H1 (cell line): ENCODE data around the gene RAB14. TPM values are rescaled to one million over a fixed set of nuclear protein-coding genes. Genes with fewer than 3 reads are reported as not detected.

Experiments
- CTCF ChIA-PET: fragments of 300-600 bp; sonication (Branson Sonifier 250); formaldehyde crosslinking; loops from one replicate; lab custom pipeline; 2021; ENCODE audit not compliant: partially characterized antibody; lab: Charles Lee
- POLR2A ChIA-PET: fragments of 300-600 bp; sonication (Branson Sonifier 250); formaldehyde crosslinking; loops from one replicate; lab custom pipeline; 2021; ENCODE audit warnings: inconsistent platforms; ENCODE audit not compliant: partially characterized antibody; lab: Charles Lee
- DNase-seq, 2 experiments: peaks; one replicate each; pipeline versions ENCODE4 v3.0.0 to v3.0.0-alpha.2; 2010 to 2022; ENCODE audit warnings: low spot score in 2 of 2, low read depth in 1 of 2, mixed read lengths in 1 of 2
- FAIRE-seq: peaks from 2 replicates; lab custom pipeline; 2011; peaks lifted over from hg19 to GRCh38; lab: Jason Lieb, UNC
- H2AFZ ChIP-seq: 2 replicates; pipeline ENCODE4 v1.8.1; 2012; ENCODE audit warnings: low read length, inconsistent platforms
- H2AK5ac ChIP-seq: 2 replicates; pipeline ENCODE4 v1.6.1; 2013; ENCODE audit warnings: low read depth, low read length
- H2BK120ac ChIP-seq: replicated peaks from 2 replicates; pipeline ENCODE3; 2013; ENCODE audit warnings: low read depth, low read length, inconsistent platforms
- H2BK12ac ChIP-seq: 2 replicates; pipeline ENCODE4 v1.6.1; 2013; ENCODE audit warnings: low read depth, low read length
- H2BK15ac ChIP-seq: 2 replicates; pipeline ENCODE4 v1.6.1; 2013; ENCODE audit warnings: low read length
- H2BK20ac ChIP-seq: 2 replicates; pipeline ENCODE4 v1.6.1; 2013; ENCODE audit warnings: low read length
- H2BK5ac ChIP-seq: 2 replicates; pipeline ENCODE4 v1.6.1; 2013; ENCODE audit warnings: low read depth, low read length
- H3K14ac ChIP-seq: 2 replicates; pipeline ENCODE4 v1.6.1; 2013; ENCODE audit warnings: inconsistent platforms; ENCODE audit not compliant: insufficient read length
- H3K18ac ChIP-seq: 2 replicates; pipeline ENCODE4 v1.6.1; 2013; ENCODE audit warnings: low read length; ENCODE audit errors: extremely low read depth
- H3K23ac ChIP-seq: 2 replicates; pipeline ENCODE4 v1.6.1; 2013; ENCODE audit warnings: inconsistent platforms; ENCODE audit not compliant: insufficient read length
- H3K23me2 ChIP-seq: 2 replicates; pipeline ENCODE4 v1.6.1; 2013; ENCODE audit warnings: low read depth, low read length
- H3K27ac ChIP-seq: 2 replicates; pipeline ENCODE4 v1.6.1; 2011; ENCODE audit warnings: low read depth, low read length, inconsistent platforms
- H3K27me3 ChIP-seq, 4 experiments: replicated peaks in 1 of 4; 1 replicate in 1 of 4; 2 replicates in 3 of 4; pipeline versions ENCODE4 v1.6.1 to v1.8.1; 2011 to 2013; ENCODE audit warnings: low read length in 3 of 4, mild to moderate bottlenecking in 3 of 4, inconsistent platforms in 2 of 4, mixed read lengths in 2 of 4, moderate library complexity in 1 of 4; ENCODE audit not compliant: control insufficient read depth in 3 of 4, insufficient read depth in 3 of 4; ENCODE audit errors: extremely low read depth in 1 of 4
- H3K36me3 ChIP-seq, 4 experiments: 2 replicates each; pipeline versions ENCODE4 v1.6.1 to v1.8.1; 2011 to 2013; ENCODE audit warnings: mild to moderate bottlenecking in 4 of 4, low read length in 3 of 4, moderate library complexity in 2 of 4, control low read depth in 1 of 4, inconsistent platforms in 1 of 4; ENCODE audit not compliant: insufficient read depth in 4 of 4, control insufficient read depth in 2 of 4
- H3K4ac ChIP-seq: replicated peaks from 2 replicates; pipeline ENCODE3; 2013; ENCODE audit warnings: low read length, low read depth, mixed read lengths, inconsistent platforms; ENCODE audit not compliant: insufficient read length
- H3K4me1 ChIP-seq, 4 experiments: replicated peaks in 1 of 4; 1 replicate in 1 of 4; 2 replicates in 3 of 4; pipeline versions ENCODE4 v1.6.1 to v1.8.1; 2011 to 2013; ENCODE audit warnings: low read length in 3 of 4, inconsistent platforms in 2 of 4, mixed read lengths in 1 of 4; ENCODE audit not compliant: insufficient read depth in 4 of 4, control insufficient read depth in 3 of 4
- H3K4me2 ChIP-seq, 2 experiments: 2 replicates each; pipeline versions ENCODE4 v1.6.1 to v1.8.1; 2011 to 2013; ENCODE audit warnings: low read depth in 2 of 2, low read length in 2 of 2, control low read depth in 1 of 2, inconsistent platforms in 1 of 2, mild to moderate bottlenecking in 1 of 2; ENCODE audit not compliant: insufficient read depth in 1 of 2
- H3K4me3 ChIP-seq, 4 experiments: fragments of 200-600, 300-600 bp in 1 of 4; sonication (generic), shearing (Covaris generic), sonication (Bioruptor Twin) in 1 of 4; 2 replicates each; pipeline versions ENCODE4 v1.5.1 to v1.8.1; 2011 to 2016; ENCODE audit warnings: low read length in 4 of 4, low read depth in 3 of 4, control low read depth in 2 of 4, inconsistent platforms in 2 of 4, mild to moderate bottlenecking in 2 of 4, mixed read lengths in 1 of 4, moderate library complexity in 1 of 4; ENCODE audit not compliant: insufficient read depth in 2 of 4; ENCODE audit errors: extremely low read depth in 1 of 4
- H3K56ac ChIP-seq: replicated peaks from 2 replicates; pipeline ENCODE3; 2013; ENCODE audit warnings: low read depth, mild to moderate bottlenecking, mixed read lengths, low read length, inconsistent platforms; ENCODE audit not compliant: insufficient read length
- H3K79me1 ChIP-seq: 2 replicates; pipeline ENCODE4 v1.6.1; 2013; ENCODE audit warnings: low read depth, low read length, control low read depth
- H3K79me2 ChIP-seq, 2 experiments: 2 replicates each; pipeline versions ENCODE4 v1.6.1 to v1.8.1; 2012 to 2013; ENCODE audit warnings: low read length in 2 of 2, mild to moderate bottlenecking in 2 of 2, inconsistent platforms in 1 of 2; ENCODE audit not compliant: insufficient read depth in 2 of 2, control insufficient read depth in 1 of 2
- H3K9ac ChIP-seq, 4 experiments: replicated peaks in 1 of 4; 1 replicate in 1 of 4; 2 replicates in 3 of 4; pipeline versions ENCODE4 v1.6.1 to v1.8.1; 2011 to 2013; ENCODE audit warnings: low read depth in 3 of 4, low read length in 3 of 4, control low read depth in 2 of 4, mild to moderate bottlenecking in 2 of 4, moderate library complexity in 2 of 4, inconsistent platforms in 1 of 4; ENCODE audit errors: extremely low read depth in 1 of 4
- H3K9me3 ChIP-seq, 2 experiments: 2 replicates each; pipeline versions ENCODE4 v1.6.1 to v1.8.1; 2012 to 2013; ENCODE audit warnings: mild to moderate bottlenecking in 2 of 2, moderate library complexity in 2 of 2, control low read depth in 1 of 2, inconsistent platforms in 1 of 2, low read depth in 1 of 2, low read length in 1 of 2, mixed read lengths in 1 of 2; ENCODE audit not compliant: insufficient read depth in 2 of 2
- H4K20me1 ChIP-seq, 2 experiments: replicated peaks in 1 of 2; 2 replicates each; pipeline versions ENCODE3 to v1.8.1; 2011 to 2013; ENCODE audit warnings: inconsistent platforms in 2 of 2, low read length in 2 of 2, mild to moderate bottlenecking in 1 of 2; ENCODE audit not compliant: insufficient read depth in 2 of 2, control insufficient read depth in 1 of 2
- H4K5ac ChIP-seq: 2 replicates; pipeline ENCODE4 v1.6.1; 2013; ENCODE audit warnings: low read length, low read depth, mixed read lengths, inconsistent platforms; ENCODE audit not compliant: insufficient read length
- H4K8ac ChIP-seq: 2 replicates; pipeline ENCODE4 v1.8.0; 2013; ENCODE audit warnings: mild to moderate bottlenecking, moderate library complexity, low read length, inconsistent platforms; ENCODE audit not compliant: insufficient read depth; ENCODE audit errors: extremely low read depth
- H4K91ac ChIP-seq: replicated peaks from 2 replicates; pipeline ENCODE3; 2013; ENCODE audit warnings: low read length, mixed read lengths, inconsistent platforms; ENCODE audit not compliant: insufficient read length
- BACH1 ChIP-seq: IDR thresholded peaks from 2 replicates; pipeline ENCODE4 v1.6.1; 2012; ENCODE audit warnings: low read length, improper control_type of control experiment
- CBX5 ChIP-seq: fragments of 300-800, 300-1000 bp; sonication (generic); IDR thresholded peaks from 2 replicates; pipeline ENCODE4 v1.7.1; 2016; ENCODE audit warnings: antibody characterized with exemption, low read length, low read depth
- CEBPB ChIP-seq: IDR thresholded peaks from 2 replicates; pipeline ENCODE4 v1.6.1; 2012; ENCODE audit warnings: low read depth, low read length
- CREB1 ChIP-seq: IDR thresholded peaks from 2 replicates; pipeline ENCODE4 v1.6.1; 2012; ENCODE audit warnings: inconsistent platforms
- HDAC2 ChIP-seq, 2 experiments: fragments of 300-600 bp in 1 of 2; sonication (generic) in 1 of 2; IDR thresholded peaks; 2 replicates each; pipeline ENCODE4 v1.6.1; 2011 to 2012; ENCODE audit warnings: low read depth in 2 of 2, low read length in 2 of 2, mild to moderate bottlenecking in 2 of 2, moderate library complexity in 2 of 2, borderline replicate concordance in 1 of 2, inconsistent platforms in 1 of 2
- JUN ChIP-seq: IDR thresholded peaks from 2 replicates; pipeline ENCODE4 v1.6.1; 2011; ENCODE audit warnings: low read depth, mild to moderate bottlenecking, improper control_type of control experiment, low read length
- KDM5A ChIP-seq: fragments of 200-600 bp; IDR thresholded peaks from 2 replicates; pipeline ENCODE4 v1.7.1; 2012; ENCODE audit warnings: mild to moderate bottlenecking, low read length, inconsistent platforms, mixed read lengths
- MAFK ChIP-seq: IDR thresholded peaks from 2 replicates; pipeline ENCODE4 v1.6.1; 2012; ENCODE audit warnings: low read depth, mild to moderate bottlenecking, improper control_type of control experiment, low read length
- RBBP5 ChIP-seq: IDR thresholded peaks from 2 replicates; pipeline ENCODE4 v1.7.1; 2012; ENCODE audit warnings: low read depth, mild to moderate bottlenecking, inconsistent platforms, low read length, moderate library complexity, borderline replicate concordance
- RFX5 ChIP-seq: IDR thresholded peaks from 2 replicates; pipeline ENCODE4 v1.6.1; 2011; ENCODE audit warnings: low read depth, low read length, improper control_type of control experiment, borderline replicate concordance
- SIRT6 ChIP-seq: IDR thresholded peaks from one replicate; pipeline ENCODE4 v1.7.1; 2012; ENCODE audit warnings: low read length, inconsistent platforms
- YY1 ChIP-seq: IDR thresholded peaks from 2 replicates; pipeline ENCODE4 v1.6.1; 2011; ENCODE audit warnings: low read depth, mild to moderate bottlenecking, low read length
- WGBS, 2 experiments: shearing (Covaris generic) in 1 of 2; methylation state at CpG; one replicate each; pipeline versions ENCODE4 v1.1.6 to v1.1.7; 2013 to 2015; ENCODE audit warnings: low lambda C conversion rate in 2 of 2, mixed read lengths in 2 of 2, inconsistent platforms in 1 of 2, low coverage in 1 of 2, missing lambda C conversion rate in 1 of 2; ENCODE audit not compliant: insufficient replicate concordance in 2 of 2, insufficient coverage in 1 of 2, insufficient read length in 1 of 2; ENCODE audit errors: extremely low coverage in 1 of 2, missing lambda C conversion rate in 1 of 2; 5-methylcytosine and 5-hydroxymethylcytosine counted together
- polyA plus RNA-seq, 7 experiments: library from polyadenylated mRNA; depleted of rRNA in 3 of 7; stranded (reverse) in 5 of 7; unstranded in 2 of 7; fragments of >200 nt in 5 of 7; fragments of 200-250 nt in 2 of 7; gene quantifications; 1 replicate in 5 of 7; 2 replicates in 1 of 7; 4 replicates in 1 of 7; pipeline versions ENCODE4 v1.2.1 to v1.2.3, GENCODE V29; 2011 to 2013; ENCODE audit warnings: missing spikeins in 2 of 7, mixed read lengths in 2 of 7
- total RNA-seq: library from RNA; stranded (reverse); fragmentation: NEBNext Ultra II Directional; extraction: Animal tissue kit (Norgen Biotek cat#: 25700); gene quantifications from 2 replicates; pipeline ENCODE4 v1.2.1, GENCODE V29; 2021
- TF ChIP-seq, protein P1 (sequence below): IDR thresholded peaks from 2 replicates; pipeline ENCODE4 v1.6.1; 2011; ENCODE audit warnings: low read depth, mild to moderate bottlenecking, low read length; ENCODE audit not compliant: insufficient read depth

The RAB14 gene
- total and polyA plus RNA-seq, 2 of the 8 experiments (the other 6 are each of a cell fraction or from before 2014, with no cell fraction given), result 9.1 to 44.8 TPM

DNA sequence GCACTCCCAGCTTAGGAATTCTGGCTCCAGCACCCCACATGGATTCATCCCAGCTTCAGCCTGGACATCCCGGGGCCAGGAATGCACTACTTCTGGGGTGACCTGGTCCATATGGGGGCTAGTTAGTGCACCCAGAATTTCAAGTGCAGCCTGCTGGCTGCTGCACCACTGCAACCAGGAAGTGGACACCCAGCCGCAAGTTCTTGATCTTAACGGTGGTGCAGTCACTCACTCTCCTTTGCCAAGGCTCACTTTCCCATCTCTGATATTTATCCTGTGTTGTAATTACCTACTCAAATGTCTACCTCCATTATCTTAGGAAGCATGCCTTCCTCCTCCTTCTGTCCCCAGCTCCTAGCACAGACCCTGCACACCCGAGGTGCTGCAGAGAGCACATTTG is 26.2 kb upstream of the RAB14 start:
- CTCF ChIA-PET, result interaction anchor here (1.1 to 2.7 kb wide), 3 partner anchors 15 to 50 kb away, joined by 3 to 12 read pairs (median 6); no protein-coding TSS in a partner anchor
- no peaks in the 10 kb centered on the region for H3K79me2 ChIP-seq
- no peak overlapping the region for H3K23ac ChIP-seq
- TF ChIP-seq RFX5 (no peak), BACH1 (no peak), MAFK (no peak), CREB1 (no peak), CBX5 (no peak), RBBP5 (no peak), KDM5A (no peak), YY1 (no peak), SIRT6 (no peak), HDAC2 (IDR thresholded peaks at IDR 0.05; ENCODE audit: borderline replicate concordance in 1 of 2, low read depth in 2 of 2, low read length in 2 of 2) (no peak), CEBPB (no peak), JUN (no peak)
- TF ChIP-seq, protein P1, sequence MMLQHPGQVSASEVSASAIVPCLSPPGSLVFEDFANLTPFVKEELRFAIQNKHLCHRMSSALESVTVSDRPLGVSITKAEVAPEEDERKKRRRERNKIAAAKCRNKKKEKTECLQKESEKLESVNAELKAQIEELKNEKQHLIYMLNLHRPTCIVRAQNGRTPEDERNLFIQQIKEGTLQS, result no peak

More for the DNA sequence above, 26.2 kb upstream of the RAB14 start:
- no peak overlapping the region for H3K4me3 ChIP-seq
- WGBS, 2 experiments, result 87% methylated on average over 4 of the region's 4 CpGs; no CpG with 5 or more reads in 1 of the 2 experiments
- no peak overlapping the region for H2BK15ac ChIP-seq
- no peaks in the 10 kb centered on the region for H3K9me3 ChIP-seq
- no peak overlapping the region for H2BK5ac ChIP-seq
- no peak overlapping the region for H2BK12ac ChIP-seq
- H3K18ac ChIP-seq, result no peak overlapping the region
- no peaks in the 10 kb centered on the region for H4K20me1 ChIP-seq
- no peak overlapping the region for H3K4ac ChIP-seq
- no peak overlapping the region for H4K91ac ChIP-seq
- H3K56ac ChIP-seq, result no peak overlapping the region
- no peak overlapping the region for H4K8ac ChIP-seq
- no peaks in the 10 kb centered on the region for H3K79me1 ChIP-seq
- H3K27me3 ChIP-seq, result peaks cover 0 to 3% (median 0%) of the 10 kb centered on the region in 4 experiments; a peak in 2 of 7 replicates
- H3K36me3 ChIP-seq, result no peaks in the 10 kb centered on the region
- no peak overlapping the region for H3K27ac ChIP-seq
- no peak overlapping the region for H2AK5ac ChIP-seq
- no peak overlapping the region for H3K14ac ChIP-seq
- no peak for DNase-seq
- no peak overlapping the region for H2BK20ac ChIP-seq
- no peak overlapping the region for H3K9ac ChIP-seq
- FAIRE-seq, result no peak
- POLR2A ChIA-PET, result interaction anchor here (1.4 kb wide), 1 partner anchor 60 kb away, joined by 3 read pairs; no protein-coding TSS in a partner anchor
- no peak overlapping the region for H2AFZ ChIP-seq
- H3K4me2 ChIP-seq, result no peak overlapping the region
- H2BK120ac ChIP-seq, result no peak overlapping the region
- H3K23me2 ChIP-seq, result no peaks in the 10 kb centered on the region
- H3K4me1 ChIP-seq, result peaks cover 0 to 3% (median 2%) of the 10 kb centered on the region in 4 experiments; a peak in 4 of 7 replicates
- H4K5ac ChIP-seq, result no peak overlapping the region
